DND-41 (cell line): ENCODE data around the gene INHBA.

Source experiments
- CTCF ChIP-seq: IDR thresholded peaks from 2 replicates; pipeline ENCODE4 v1.5.1; 2012; ENCODE audit warnings: borderline replicate concordance, low read length, moderate library complexity, mild to moderate bottlenecking; ENCODE audit not compliant: poor library complexity, severe bottlenecking; ENCODE audit errors: extremely low read depth
- EZH2 ChIP-seq: IDR thresholded peaks from 3 replicates; pipeline ENCODE4 v1.6.1; 2012; ENCODE audit warnings: borderline replicate concordance, low read depth, mild to moderate bottlenecking, moderate library complexity, low read length, inconsistent platforms; ENCODE audit not compliant: severe bottlenecking

GRCh38 chr7:41706228-41706930 lies 3.5 kb upstream of the INHBA start:
- TF ChIP-seq CTCF (no peak), EZH2 (no peak)
